Loucy (cell line): ENCODE data around the gene TRDMT1.

ENCODE experiments used
- H2AFZ ChIP-seq: fragments of 200-600 bp; sonication (generic); 2 replicates; pipeline ENCODE4 v1.6.0; 2016; ENCODE audit warnings: antibody characterized with exemption, mild to moderate bottlenecking, low read length, moderate library complexity
- H3F3A ChIP-seq: fragments of 200-600 bp; 2 replicates; pipeline ENCODE4 v1.6.0; 2016; ENCODE audit warnings: antibody characterized with exemption, low read depth, mild to moderate bottlenecking
- H3K27me3 ChIP-seq: fragments of 200-600 bp; sonication (generic); 2 replicates; pipeline ENCODE4 v1.6.1; 2014; ENCODE audit warnings: low read length, mild to moderate bottlenecking; ENCODE audit not compliant: insufficient read depth, poor library complexity, severe bottlenecking
- H3K36me3 ChIP-seq: fragments of 200-600 bp; sonication (generic); 2 replicates; pipeline ENCODE4 v1.6.1; 2016; ENCODE audit warnings: low read length; ENCODE audit not compliant: insufficient read depth
- H3K4me1 ChIP-seq: fragments of 200-600 bp; sonication (generic); 2 replicates; pipeline ENCODE4 v1.5.1; 2014; ENCODE audit warnings: low read length, mild to moderate bottlenecking; ENCODE audit not compliant: insufficient read depth, poor library complexity, severe bottlenecking
- H3K4me2 ChIP-seq: fragments of 200-600 bp; sonication (generic); 2 replicates; pipeline ENCODE4 v1.6.0; 2014; ENCODE audit warnings: antibody characterized with exemption, low read length, low read depth, mild to moderate bottlenecking; ENCODE audit not compliant: poor library complexity, severe bottlenecking
- H3K4me3 ChIP-seq: fragments of 200-600 bp; sonication (generic); 2 replicates; pipeline ENCODE4 v1.5.1; 2014; ENCODE audit warnings: low read length, mild to moderate bottlenecking, mixed read lengths; ENCODE audit not compliant: poor library complexity, severe bottlenecking
- H3K79me2 ChIP-seq: fragments of 200-600 bp; sonication (generic); 2 replicates; pipeline ENCODE4 v1.6.1; 2014; ENCODE audit warnings: low read length; ENCODE audit not compliant: insufficient read depth
- H3K9ac ChIP-seq: fragments of 200-600 bp; sonication (generic); 2 replicates; pipeline ENCODE4 v1.6.0; 2014; ENCODE audit warnings: mild to moderate bottlenecking, low read depth, low read length, moderate library complexity; ENCODE audit not compliant: poor library complexity, severe bottlenecking
- H3K9me2 ChIP-seq: fragments of 200-600 bp; sonication (generic); replicated peaks from 2 replicates; pipeline ENCODE4 v1.6.1; 2016; ENCODE audit warnings: low read depth, low read length, mixed read lengths
- H3K9me3 ChIP-seq: fragments of 200-600 bp; sonication (generic); 2 replicates; pipeline ENCODE4 v1.6.1; 2014; ENCODE audit warnings: mild to moderate bottlenecking, antibody characterized with exemption, low read length, low read depth; ENCODE audit not compliant: insufficient read depth
- H4K20me1 ChIP-seq: fragments of 200-600 bp; sonication (generic); 2 replicates; pipeline ENCODE4 v1.6.0; 2014; ENCODE audit warnings: antibody characterized with exemption, low read length, mild to moderate bottlenecking; ENCODE audit not compliant: insufficient read depth, poor library complexity, severe bottlenecking
- EZH2phosphoT487 ChIP-seq: fragments of 200-600 bp; IDR thresholded peaks from 2 replicates; pipeline ENCODE4 v1.6.1; 2018; ENCODE audit warnings: antibody characterized with exemption, mild to moderate bottlenecking, moderate library complexity, borderline replicate concordance
- TF ChIP-seq, protein P1 (sequence below): fragments of 200-600 bp; sonication (generic); conservative IDR thresholded peaks from 2 replicates; pipeline ENCODE4 v1.5.1; 2014; ENCODE audit warnings: mild to moderate bottlenecking, antibody characterized with exemption, low read length

Gene TRDMT1

DNA sequence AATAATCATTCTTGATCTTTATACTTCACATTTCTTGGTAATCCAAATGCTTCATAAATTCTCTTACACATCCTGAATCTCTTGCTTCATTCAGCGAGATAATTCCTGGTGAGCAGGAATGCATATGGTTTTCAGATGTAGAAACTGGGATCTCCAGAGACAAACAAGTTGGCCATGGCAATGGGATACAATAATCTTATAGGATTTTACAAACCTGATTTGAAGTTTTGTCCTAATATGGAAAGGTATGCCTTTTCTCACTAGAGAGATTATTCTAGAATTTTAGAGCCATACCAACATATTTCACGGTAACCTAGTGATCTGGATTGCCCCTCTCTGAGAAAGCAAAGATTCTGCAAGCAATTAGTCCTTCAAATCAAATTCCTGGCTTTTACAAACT lies 13.1 kb upstream of the TRDMT1 start:
- no peaks in the 10 kb centered on the region for H4K20me1 ChIP-seq
- peak overlapping the region; percentile 82 for H3K9ac ChIP-seq
- H3K4me1 ChIP-seq: peaks cover 66% of the 10 kb centered on the region
- H3K36me3 ChIP-seq: no peaks in the 10 kb centered on the region
- no peaks in the 10 kb centered on the region for H3K27me3 ChIP-seq
- peaks cover 18% of the 10 kb centered on the region for H3F3A ChIP-seq
- H3K79me2 ChIP-seq: no peaks in the 10 kb centered on the region
- H3K9me3 ChIP-seq: no peaks in the 10 kb centered on the region
- H3K4me2 ChIP-seq: peak overlapping the region; percentile 74
- H3K4me3 ChIP-seq: no peak overlapping the region
- TF ChIP-seq, protein P1, sequence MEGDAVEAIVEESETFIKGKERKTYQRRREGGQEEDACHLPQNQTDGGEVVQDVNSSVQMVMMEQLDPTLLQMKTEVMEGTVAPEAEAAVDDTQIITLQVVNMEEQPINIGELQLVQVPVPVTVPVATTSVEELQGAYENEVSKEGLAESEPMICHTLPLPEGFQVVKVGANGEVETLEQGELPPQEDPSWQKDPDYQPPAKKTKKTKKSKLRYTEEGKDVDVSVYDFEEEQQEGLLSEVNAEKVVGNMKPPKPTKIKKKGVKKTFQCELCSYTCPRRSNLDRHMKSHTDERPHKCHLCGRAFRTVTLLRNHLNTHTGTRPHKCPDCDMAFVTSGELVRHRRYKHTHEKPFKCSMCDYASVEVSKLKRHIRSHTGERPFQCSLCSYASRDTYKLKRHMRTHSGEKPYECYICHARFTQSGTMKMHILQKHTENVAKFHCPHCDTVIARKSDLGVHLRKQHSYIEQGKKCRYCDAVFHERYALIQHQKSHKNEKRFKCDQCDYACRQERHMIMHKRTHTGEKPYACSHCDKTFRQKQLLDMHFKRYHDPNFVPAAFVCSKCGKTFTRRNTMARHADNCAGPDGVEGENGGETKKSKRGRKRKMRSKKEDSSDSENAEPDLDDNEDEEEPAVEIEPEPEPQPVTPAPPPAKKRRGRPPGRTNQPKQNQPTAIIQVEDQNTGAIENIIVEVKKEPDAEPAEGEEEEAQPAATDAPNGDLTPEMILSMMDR: no peak
- no peak for TF ChIP-seq EZH2phosphoT487
- no peaks in the 10 kb centered on the region for H3K9me2 ChIP-seq
- H2AFZ ChIP-seq: no peak overlapping the region

DNA sequence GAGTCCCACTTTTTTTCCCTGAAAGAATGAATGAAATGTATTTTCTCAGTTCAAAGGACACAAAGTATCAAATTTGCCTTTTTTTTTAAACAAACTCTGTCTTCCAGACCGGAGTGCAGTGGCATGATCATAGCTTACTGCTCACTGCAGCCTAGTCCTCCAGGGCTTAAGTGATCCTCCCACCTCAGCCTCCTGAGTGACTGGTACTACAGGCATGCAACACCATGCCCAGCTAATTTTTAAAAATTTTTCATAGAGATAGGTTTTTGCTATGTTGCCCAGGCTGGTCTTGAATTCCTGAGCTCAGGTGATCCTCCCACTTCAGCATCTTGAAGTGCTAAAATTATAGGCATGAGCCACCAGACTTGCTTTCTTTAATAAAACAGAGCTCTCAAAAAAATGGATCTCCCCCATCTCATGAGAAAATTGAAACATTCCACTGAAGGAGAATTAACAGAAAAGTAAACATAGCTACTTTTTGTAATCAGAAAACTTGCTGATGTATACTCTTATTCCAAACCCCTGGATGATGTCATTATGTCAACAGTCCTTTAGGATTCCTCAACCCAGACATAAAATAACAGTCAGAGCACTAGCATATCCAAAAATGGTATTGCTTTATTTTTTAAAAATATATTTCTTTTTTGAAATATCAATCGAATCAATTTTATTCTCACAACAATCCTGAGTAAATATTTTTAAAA lies 12.3 kb upstream of the TRDMT1 start:
- no peak overlapping the region for H2AFZ ChIP-seq
- H3K4me1 ChIP-seq: peaks cover 67% of the 10 kb centered on the region
- H3K36me3 ChIP-seq: no peaks in the 10 kb centered on the region
- no peaks in the 10 kb centered on the region for H3K27me3 ChIP-seq
- H3K79me2 ChIP-seq: no peaks in the 10 kb centered on the region
- peaks cover 18% of the 10 kb centered on the region for H3F3A ChIP-seq
- H3K9ac ChIP-seq: peak overlapping the region; percentile 3
- no peak overlapping the region for H3K4me3 ChIP-seq
- H3K9me2 ChIP-seq: no peaks in the 10 kb centered on the region
- TF ChIP-seq, protein P1: no peak
- TF ChIP-seq EZH2phosphoT487: no peak
- no peaks in the 10 kb centered on the region for H3K9me3 ChIP-seq
- no peaks in the 10 kb centered on the region for H4K20me1 ChIP-seq
- no peak overlapping the region for H3K4me2 ChIP-seq

DNA sequence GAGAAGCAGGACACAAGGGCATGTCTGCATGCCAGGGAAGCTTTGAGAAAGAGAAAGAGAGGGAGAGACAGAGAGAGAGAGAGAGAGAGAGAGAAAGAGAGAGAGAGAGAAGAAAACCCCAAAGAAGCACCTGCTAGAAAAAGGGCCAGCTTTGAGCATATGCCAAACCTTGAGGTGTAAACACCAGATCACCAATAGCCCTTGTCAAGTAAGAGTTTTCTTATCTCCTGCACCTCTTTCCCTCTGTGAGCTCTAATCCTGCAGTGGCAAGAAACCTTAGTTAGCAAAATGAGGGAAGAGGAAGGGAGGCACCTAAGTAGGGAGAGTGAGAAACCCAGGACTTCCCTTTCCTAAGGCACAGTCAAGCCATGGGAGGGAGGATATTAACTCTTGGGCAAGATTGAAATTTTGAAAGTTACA lies 11.3 kb upstream of the TRDMT1 start:
- Histone ChIP-seq H3K4me1 (peaks cover 73% of the 10 kb centered on the region), H3K27me3 (no peaks in the 10 kb centered on the region), H3K9ac (peak overlapping the region; percentile 32)

More for the DNA sequence above, 11.3 kb upstream of the TRDMT1 start:
- Histone ChIP-seq H4K20me1 (no peaks in the 10 kb centered on the region), H3K9me2 (no peaks in the 10 kb centered on the region), H3K79me2 (no peaks in the 10 kb centered on the region), H3K4me3 (no peak overlapping the region), H2AFZ (peak overlapping the region; percentile 52), H3F3A (peaks cover 24% of the 10 kb centered on the region), H3K36me3 (no peaks in the 10 kb centered on the region), H3K4me2 (no peak overlapping the region), H3K9me3 (no peaks in the 10 kb centered on the region)
- TF ChIP-seq EZH2phosphoT487: no peak
- TF ChIP-seq, protein P1: no peak
